Measurements from ENCODE around the gene AK9.

- TF ChIP-seq EZH2 (IDR thresholded peaks at IDR 0.05): no peak
- no peak for TF ChIP-seq POLR2AphosphoS5 (IDR thresholded peaks at IDR 0.05; ENCODE audit: borderline replicate concordance, low read depth, low read length)
- no peak for TF ChIP-seq FOXP2 (optimal IDR thresholded peaks at IDR 0.05; ENCODE audit: control extremely low read depth, extremely low read length, insufficient read depth)
Measured at GRCh38 chr6:109736273-109737025, 45.4 kb upstream of the AK9 start.

All from SK-N-MC (cell line).